ENCODE data around the gene NRK. TPM values are rescaled to one million over a fixed set of nuclear protein-coding genes. Genes with fewer than 3 reads are reported as not detected.

Gene NRK
- total RNA-seq, 1 experiment from 2014 or later: 0.05 TPM

DNA sequence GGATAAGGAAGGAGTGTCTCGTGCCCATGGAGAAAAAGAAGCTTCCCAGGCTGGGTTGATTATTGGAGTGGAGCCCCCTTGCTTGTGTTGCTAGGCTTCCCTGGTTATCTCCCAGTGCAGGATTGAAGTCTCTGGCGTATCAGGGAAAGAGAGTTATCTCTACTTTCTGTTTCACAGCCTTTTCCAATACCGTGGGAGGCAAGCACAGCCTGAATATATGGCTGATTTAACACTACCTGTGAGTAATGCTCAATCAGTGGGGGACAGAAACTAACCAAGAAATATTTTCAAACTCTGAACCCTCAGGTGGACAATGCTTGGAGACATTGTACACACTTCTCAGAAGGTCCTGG lies 151.0 kb downstream of the NRK start:
- H3K79me2 ChIP-seq (ENCODE audit: insufficient read depth, low read length): no peaks in the 10 kb centered on the region
- no peaks in the 10 kb centered on the region for H3K9me3 ChIP-seq (ENCODE audit: control insufficient read depth in 1 of 2, insufficient read depth in 1 of 2, low read depth in 1 of 2, low read length in 2 of 2)
- RAD21 ChIA-PET (ENCODE audit: low non-redundant PET in 1 of 2, low total read pairs in 2 of 2, uncharacterized antibody in 2 of 2, unreplicated experiment in 2 of 2): no interaction called here
- H4K20me1 ChIP-seq (ENCODE audit: insufficient read depth): no peaks in the 10 kb centered on the region
- DNase-seq (ENCODE audit: low read depth, low spot score) (no peak), ATAC-seq (no peak)
- TF ChIP-seq ATF3 (IDR thresholded peaks at IDR 0.05): no peak
- TF ChIP-seq CTCF (IDR thresholded peaks at IDR 0.05 in 2 of 3, conservative IDR thresholded peaks at IDR 0.05 in 1 of 3; ENCODE audit: borderline replicate concordance in 1 of 3, insufficient read depth in 1 of 3, low read depth in 2 of 3, low read length in 2 of 3): no peak
- TF ChIP-seq YY1 (IDR thresholded peaks at IDR 0.05; ENCODE audit: extremely low read depth, insufficient replicate concordance, low read depth, low read length): no peak
- no peak for TF ChIP-seq EZH2phosphoT487 (IDR thresholded peaks at IDR 0.05; ENCODE audit: borderline replicate concordance)
- TF ChIP-seq JUND (IDR thresholded peaks at IDR 0.05): no peak
- TF ChIP-seq CEBPB (IDR thresholded peaks at IDR 0.05; ENCODE audit: low read depth): no peak
- TF ChIP-seq ZNF274 (IDR thresholded peaks at IDR 0.05; ENCODE audit: low read depth, low read length): no peak
- no peak for TF ChIP-seq SP1 (IDR thresholded peaks at IDR 0.05; ENCODE audit: low read depth)
- no peak for TF ChIP-seq CBX3 (IDR thresholded peaks at IDR 0.05; ENCODE audit: low read depth)
- no peak for TF ChIP-seq SRF (IDR thresholded peaks at IDR 0.05; ENCODE audit: low read depth)
- no peak for TF ChIP-seq TCF7L2 (IDR thresholded peaks at IDR 0.05; ENCODE audit: borderline replicate concordance, extremely low read depth, insufficient read depth, insufficient read length)
- TF ChIP-seq, protein P1, sequence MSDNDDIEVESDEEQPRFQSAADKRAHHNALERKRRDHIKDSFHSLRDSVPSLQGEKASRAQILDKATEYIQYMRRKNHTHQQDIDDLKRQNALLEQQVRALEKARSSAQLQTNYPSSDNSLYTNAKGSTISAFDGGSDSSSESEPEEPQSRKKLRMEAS (IDR thresholded peaks at IDR 0.05): no peak
- TF ChIP-seq POLR2AphosphoS5 (IDR thresholded peaks at IDR 0.05; ENCODE audit: low read depth, low read length): no peak
- TF ChIP-seq, protein P2, sequence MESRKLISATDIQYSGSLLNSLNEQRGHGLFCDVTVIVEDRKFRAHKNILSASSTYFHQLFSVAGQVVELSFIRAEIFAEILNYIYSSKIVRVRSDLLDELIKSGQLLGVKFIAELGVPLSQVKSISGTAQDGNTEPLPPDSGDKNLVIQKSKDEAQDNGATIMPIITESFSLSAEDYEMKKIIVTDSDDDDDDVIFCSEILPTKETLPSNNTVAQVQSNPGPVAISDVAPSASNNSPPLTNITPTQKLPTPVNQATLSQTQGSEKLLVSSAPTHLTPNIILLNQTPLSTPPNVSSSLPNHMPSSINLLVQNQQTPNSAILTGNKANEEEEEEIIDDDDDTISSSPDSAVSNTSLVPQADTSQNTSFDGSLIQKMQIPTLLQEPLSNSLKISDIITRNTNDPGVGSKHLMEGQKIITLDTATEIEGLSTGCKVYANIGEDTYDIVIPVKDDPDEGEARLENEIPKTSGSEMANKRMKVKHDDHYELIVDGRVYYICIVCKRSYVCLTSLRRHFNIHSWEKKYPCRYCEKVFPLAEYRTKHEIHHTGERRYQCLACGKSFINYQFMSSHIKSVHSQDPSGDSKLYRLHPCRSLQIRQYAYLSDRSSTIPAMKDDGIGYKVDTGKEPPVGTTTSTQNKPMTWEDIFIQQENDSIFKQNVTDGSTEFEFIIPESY (IDR thresholded peaks at IDR 0.05; ENCODE audit: extremely low read depth, insufficient replicate concordance, low read length): no peak
- TF ChIP-seq RAD21 (IDR thresholded peaks at IDR 0.05; ENCODE audit: low read depth): no peak
- TF ChIP-seq POLR2A (IDR thresholded peaks at IDR 0.05; ENCODE audit: borderline replicate concordance, extremely low read depth, insufficient read depth, insufficient read length): no peak
- H3K9me2 ChIP-seq (ENCODE audit: insufficient read depth): no peaks in the 10 kb centered on the region
- intact Hi-C loops (cut with micrococcal nuclease): no loop called here
- CTCF ChIA-PET: no interaction called here
- no peak overlapping the region for H2AFZ ChIP-seq (ENCODE audit: low read depth, low read length, poor library complexity, severe bottlenecking)
- no peak overlapping the region for H3K9ac ChIP-seq (ENCODE audit: low read length)
- no peaks in the 10 kb centered on the region for H3K27me3 ChIP-seq (ENCODE audit: insufficient read depth, low read length)
- BruUV-seq (replicated peaks): no TSS peak
- H3K4me2 ChIP-seq (ENCODE audit: low read length): no peak overlapping the region
- no peak overlapping the region for H3K27ac ChIP-seq (ENCODE audit: low read depth, low read length)
- POLR2A ChIA-PET: no interaction called here
- H3K36me3 ChIP-seq (ENCODE audit: control insufficient read depth in 1 of 2, insufficient read depth in 2 of 2, low read length in 2 of 2): no peaks in the 10 kb centered on the region
- H3K4me1 ChIP-seq (ENCODE audit: control insufficient read depth in 1 of 2, insufficient read depth in 2 of 2, low read length in 2 of 2): no peaks in the 10 kb centered on the region
- H3K4me3 ChIP-seq (replicated peaks in 1 of 2; ENCODE audit: low read depth in 1 of 2, low read length in 2 of 2): no peak overlapping the region
